SK-N-SH (cell line): ENCODE measurements around the gene IGFALS. TPM values are rescaled to one million over a fixed set of nuclear protein-coding genes. Genes with fewer than 3 reads are reported as not detected.

ENCODE experiments used
- CTCF ChIA-PET: fragments of 300-600, 350-600 bp; formaldehyde crosslinking; extraction: SDS; loops from one replicate; lab custom pipeline; 2021; lab: Yijun Ruan, JAX
- POLR2A ChIA-PET: fragments of 350-600 bp; sonication (Branson Sonifier 250); formaldehyde crosslinking; extraction: SDS; loops from one replicate; lab custom pipeline; 2020; ENCODE audit warnings: antibody characterized with exemption, inconsistent platforms; lab: Yijun Ruan, JAX
- DNase-seq: peaks from one replicate; pipeline ENCODE4 v3.0.0; 2012
- H2AFZ ChIP-seq: fragments of 200-600 bp; sonication (generic); 2 replicates; pipeline ENCODE4 v1.8.1; 2016; ENCODE audit warnings: antibody characterized with exemption, mild to moderate bottlenecking, low read depth
- H3F3A ChIP-seq: fragments of 200-600 bp; sonication (generic); replicated peaks from 2 replicates; pipeline ENCODE3; 2016; ENCODE audit warnings: antibody characterized with exemption, mild to moderate bottlenecking; ENCODE audit not compliant: insufficient read depth
- H3K27ac ChIP-seq, 2 experiments: fragments of 200-500 bp in 1 of 2; fragments of 200-600 bp in 1 of 2; sonication (Bioruptor generic) in 1 of 2; sonication (generic), shearing (Covaris generic) in 1 of 2; 2 replicates each; pipeline versions ENCODE4 v1.5.1 to v1.6.1; 2014 to 2016; ENCODE audit warnings: low read depth in 2 of 2, inconsistent platforms in 1 of 2, low read length in 1 of 2, mild to moderate bottlenecking in 1 of 2, mixed read lengths in 1 of 2
- H3K27me3 ChIP-seq: fragments of 200-600 bp; sonication (generic), shearing (Covaris generic); 2 replicates; pipeline ENCODE4 v1.6.1; 2016; ENCODE audit warnings: mixed run types; ENCODE audit not compliant: insufficient read depth
- H3K36me3 ChIP-seq, 2 experiments: fragments of 200-500 bp in 1 of 2; fragments of 200-600 bp in 1 of 2; sonication (Bioruptor generic) in 1 of 2; sonication (generic) in 1 of 2; replicated peaks in 1 of 2; 2 replicates each; pipeline versions ENCODE3 to v1.5.1; 2014 to 2016; ENCODE audit warnings: low read length in 1 of 2, mild to moderate bottlenecking in 1 of 2; ENCODE audit not compliant: insufficient read depth in 2 of 2, control insufficient read depth in 1 of 2
- H3K4me1 ChIP-seq, 2 experiments: fragments of 200-500 bp in 1 of 2; fragments of 200-600 bp in 1 of 2; sonication (Bioruptor generic) in 1 of 2; sonication (generic), shearing (Covaris generic) in 1 of 2; 2 replicates each; pipeline versions ENCODE4 v1.5.1 to v1.6.1; 2014 to 2016; ENCODE audit warnings: low read depth in 1 of 2, low read length in 1 of 2, mixed run types in 1 of 2; ENCODE audit not compliant: insufficient read depth in 2 of 2, control insufficient read depth in 1 of 2
- H3K4me2 ChIP-seq: fragments of 200-600 bp; sonication (generic), shearing (Covaris generic); 2 replicates; pipeline ENCODE4 v1.6.1; 2017; ENCODE audit warnings: mixed run types
- H3K4me3 ChIP-seq, 2 experiments: fragments of 200-500 bp in 1 of 2; fragments of 200-600 bp in 1 of 2; sonication (Bioruptor generic) in 1 of 2; sonication (generic), shearing (Covaris generic) in 1 of 2; 2 replicates each; pipeline versions ENCODE4 v1.5.1 to v1.8.1; 2014 to 2016; ENCODE audit warnings: low read depth in 2 of 2, inconsistent platforms in 1 of 2, low read length in 1 of 2, mild to moderate bottlenecking in 1 of 2, mixed read lengths in 1 of 2, moderate library complexity in 1 of 2
- H3K79me2 ChIP-seq: fragments of 200-600 bp; sonication (generic); 2 replicates; pipeline ENCODE4 v1.8.1; 2017; ENCODE audit warnings: mild to moderate bottlenecking; ENCODE audit not compliant: insufficient read depth
- H3K9ac ChIP-seq: fragments of 200-600 bp; sonication (generic); 2 replicates; pipeline ENCODE4 v1.6.1; 2017; ENCODE audit warnings: mixed run types
- H3K9me2 ChIP-seq: fragments of 200-600 bp; sonication (generic); 2 replicates; pipeline ENCODE4 v1.6.1; 2017; ENCODE audit warnings: mixed run types
- H3K9me3 ChIP-seq: fragments of 200-600 bp; sonication (generic); 2 replicates; pipeline ENCODE4 v1.6.1; 2017; ENCODE audit warnings: mixed run types, mild to moderate bottlenecking, moderate library complexity
- H4K20me1 ChIP-seq: fragments of 200-600 bp; sonication (generic); 2 replicates; pipeline ENCODE4 v1.6.1; 2017; ENCODE audit warnings: mild to moderate bottlenecking, mixed run types; ENCODE audit not compliant: insufficient read depth
- CHD2 ChIP-seq: fragments of 150-350 bp; IDR thresholded peaks from 2 replicates; pipeline ENCODE4 v1.6.1; 2018; ENCODE audit warnings: low read length; ENCODE audit not compliant: partially characterized antibody
- ELF1 ChIP-seq: IDR thresholded peaks from 2 replicates; pipeline ENCODE4 v1.4.0; 2012
- EP300 ChIP-seq, 2 experiments: IDR thresholded peaks; 2 replicates each; pipeline versions ENCODE4 v1.4.0 to v1.6.1; 2012; ENCODE audit warnings: borderline replicate concordance in 1 of 2, low read depth in 1 of 2, low read length in 1 of 2
- EZH2phosphoT487 ChIP-seq: fragments of 200-600 bp; sonication (generic); IDR thresholded peaks from 2 replicates; pipeline ENCODE4 v1.6.1; 2017; ENCODE audit warnings: low read depth, mixed run types, mild to moderate bottlenecking, antibody characterized with exemption, moderate library complexity, borderline replicate concordance
- FOXJ3 ChIP-seq: sonication (generic); formaldehyde crosslinking; IDR thresholded peaks from 2 replicates; pipeline ENCODE4 v1.5.1; 2020; ENCODE audit warnings: mild to moderate bottlenecking, missing genetic modification reagents
- GABPA ChIP-seq: IDR thresholded peaks from 2 replicates; pipeline ENCODE4 v1.4.0; 2012; ENCODE audit warnings: low read depth, mild to moderate bottlenecking
- GATA2 ChIP-seq: sonication (generic); formaldehyde crosslinking; IDR thresholded peaks from 2 replicates; pipeline ENCODE4 v1.5.0; 2020; ENCODE audit warnings: mild to moderate bottlenecking, missing genetic modification reagents
- MXI1 ChIP-seq: IDR thresholded peaks from 2 replicates; pipeline ENCODE4 v1.6.1; 2012; ENCODE audit warnings: mild to moderate bottlenecking, low read depth, low read length, improper control_type of control experiment
- NFIC ChIP-seq: IDR thresholded peaks from 2 replicates; pipeline ENCODE4 v1.4.0; 2012; ENCODE audit warnings: borderline replicate concordance
- NRF1 ChIP-seq: IDR thresholded peaks from 2 replicates; pipeline ENCODE4 v1.6.1; 2012; ENCODE audit warnings: low read depth, mild to moderate bottlenecking, low read length
- RAD21 ChIP-seq: IDR thresholded peaks from 2 replicates; pipeline ENCODE4 v1.6.1; 2012; ENCODE audit warnings: mild to moderate bottlenecking, low read length
- SIN3A ChIP-seq: IDR thresholded peaks from 2 replicates; pipeline ENCODE4 v1.6.1; 2012; ENCODE audit warnings: low read depth, mild to moderate bottlenecking, low read length, moderate library complexity, borderline replicate concordance
- TEAD4 ChIP-seq: IDR thresholded peaks from 2 replicates; pipeline ENCODE4 v1.4.0; 2012; ENCODE audit warnings: mild to moderate bottlenecking, borderline replicate concordance; ENCODE audit not compliant: insufficient read depth
- USF1 ChIP-seq: IDR thresholded peaks from 2 replicates; pipeline ENCODE4 v1.4.0; 2012; ENCODE audit warnings: low read depth, borderline replicate concordance
- USF2 ChIP-seq: fragments of 150-350 bp; IDR thresholded peaks from 2 replicates; pipeline ENCODE4 v1.6.1; 2017; ENCODE audit warnings: antibody characterized with exemption, low read length, low read depth, borderline replicate concordance
- WGBS: methylation state at CpG from one replicate; pipeline ENCODE4 v1.1.6; 2017; ENCODE audit warnings: low lambda C conversion rate; 5-methylcytosine and 5-hydroxymethylcytosine counted together
- polyA plus RNA-seq, 3 experiments: library from polyadenylated mRNA; depleted of rRNA; stranded (reverse); fragments of >200 nt; gene quantifications; 2 replicates each; pipeline ENCODE4 v1.2.3, GENCODE V29; 2012
- TF ChIP-seq, protein P1 (sequence below): IDR thresholded peaks from 2 replicates; pipeline ENCODE4 v1.6.1; 2012; ENCODE audit warnings: mild to moderate bottlenecking, low read depth, low read length, moderate library complexity
- TF ChIP-seq, protein P2 (sequence below): fragments of 150-350 bp; IDR thresholded peaks from 2 replicates; pipeline ENCODE4 v1.6.1; 2016; ENCODE audit warnings: mild to moderate bottlenecking, low read depth, low read length

Gene IGFALS
- polyA plus RNA-seq, 1 of the 3 experiments (the other 2 are of a cell fraction) = 0.02 TPM

DNA sequence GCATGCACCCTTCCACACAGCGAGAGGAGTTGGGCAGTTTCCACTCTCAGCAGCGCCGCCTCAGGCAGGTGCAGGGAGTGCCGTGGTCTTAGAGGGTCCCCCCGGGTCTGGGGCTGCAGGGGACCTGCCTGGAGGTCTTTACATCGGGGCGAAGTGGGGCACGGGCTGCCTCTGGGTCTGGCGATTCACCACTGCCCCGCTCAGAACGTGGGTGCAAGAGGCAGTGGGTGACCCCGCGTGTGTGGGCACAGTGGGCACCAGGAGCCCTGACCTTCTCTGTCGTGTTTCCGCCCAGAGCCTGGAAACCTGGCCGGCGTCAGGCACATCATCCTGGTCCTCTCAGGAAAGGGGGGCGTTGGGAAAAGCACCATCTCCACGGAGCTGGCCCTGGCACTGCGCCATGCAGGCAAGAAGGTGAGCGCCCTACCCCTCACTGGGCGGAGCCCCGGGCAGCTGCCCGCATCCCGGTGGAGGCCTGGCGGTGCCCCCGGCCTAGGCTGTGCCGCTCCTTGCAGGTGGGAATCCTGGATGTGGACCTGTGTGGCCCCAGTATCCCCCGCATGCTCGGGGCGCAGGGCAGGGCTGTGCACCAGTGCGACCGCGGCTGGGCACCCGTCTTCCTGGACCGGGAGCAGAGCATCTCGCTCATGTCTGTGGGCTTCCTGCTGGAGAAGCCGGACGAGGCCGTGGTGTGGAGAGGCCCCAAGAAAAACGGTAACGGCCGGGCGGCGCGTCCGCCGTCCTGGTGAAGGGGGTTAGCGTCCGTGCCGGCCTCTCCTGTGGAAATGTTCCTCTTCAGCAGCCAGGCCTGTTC lies 7.1 kb downstream of the IGFALS start:
- CTCF ChIA-PET = no interaction called here
- peaks cover 3% of the 10 kb centered on the region for H3F3A ChIP-seq
- H3K4me3 ChIP-seq = no peak overlapping the region
- peaks cover 0 to 3% of the 10 kb centered on the region in 2 experiments; a peak in 1 of 4 replicates for H3K4me1 ChIP-seq
- H3K9ac ChIP-seq = no peak overlapping the region
- no peak for DNase-seq
- peaks cover 45% of the 10 kb centered on the region for H3K79me2 ChIP-seq
- H3K9me3 ChIP-seq = no peaks in the 10 kb centered on the region
- WGBS = 95% methylated on average over 13 of the region's 51 CpGs
- peaks cover 6% of the 10 kb centered on the region; the same call in 1 of the 2 replicates for H4K20me1 ChIP-seq
- H2AFZ ChIP-seq = no peak overlapping the region
- no peak overlapping the region for H3K27ac ChIP-seq
- H3K9me2 ChIP-seq = no peaks in the 10 kb centered on the region
- H3K27me3 ChIP-seq = no peaks in the 10 kb centered on the region
- no peak overlapping the region for H3K4me2 ChIP-seq
- TF ChIP-seq EZH2phosphoT487 (no peak), NRF1 (no peak), SIN3A (no peak), USF1 (no peak), MXI1 (no peak), NFIC (no peak)
- TF ChIP-seq, protein P1, sequence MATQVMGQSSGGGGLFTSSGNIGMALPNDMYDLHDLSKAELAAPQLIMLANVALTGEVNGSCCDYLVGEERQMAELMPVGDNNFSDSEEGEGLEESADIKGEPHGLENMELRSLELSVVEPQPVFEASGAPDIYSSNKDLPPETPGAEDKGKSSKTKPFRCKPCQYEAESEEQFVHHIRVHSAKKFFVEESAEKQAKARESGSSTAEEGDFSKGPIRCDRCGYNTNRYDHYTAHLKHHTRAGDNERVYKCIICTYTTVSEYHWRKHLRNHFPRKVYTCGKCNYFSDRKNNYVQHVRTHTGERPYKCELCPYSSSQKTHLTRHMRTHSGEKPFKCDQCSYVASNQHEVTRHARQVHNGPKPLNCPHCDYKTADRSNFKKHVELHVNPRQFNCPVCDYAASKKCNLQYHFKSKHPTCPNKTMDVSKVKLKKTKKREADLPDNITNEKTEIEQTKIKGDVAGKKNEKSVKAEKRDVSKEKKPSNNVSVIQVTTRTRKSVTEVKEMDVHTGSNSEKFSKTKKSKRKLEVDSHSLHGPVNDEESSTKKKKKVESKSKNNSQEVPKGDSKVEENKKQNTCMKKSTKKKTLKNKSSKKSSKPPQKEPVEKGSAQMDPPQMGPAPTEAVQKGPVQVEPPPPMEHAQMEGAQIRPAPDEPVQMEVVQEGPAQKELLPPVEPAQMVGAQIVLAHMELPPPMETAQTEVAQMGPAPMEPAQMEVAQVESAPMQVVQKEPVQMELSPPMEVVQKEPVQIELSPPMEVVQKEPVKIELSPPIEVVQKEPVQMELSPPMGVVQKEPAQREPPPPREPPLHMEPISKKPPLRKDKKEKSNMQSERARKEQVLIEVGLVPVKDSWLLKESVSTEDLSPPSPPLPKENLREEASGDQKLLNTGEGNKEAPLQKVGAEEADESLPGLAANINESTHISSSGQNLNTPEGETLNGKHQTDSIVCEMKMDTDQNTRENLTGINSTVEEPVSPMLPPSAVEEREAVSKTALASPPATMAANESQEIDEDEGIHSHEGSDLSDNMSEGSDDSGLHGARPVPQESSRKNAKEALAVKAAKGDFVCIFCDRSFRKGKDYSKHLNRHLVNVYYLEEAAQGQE = no peak
- TF ChIP-seq, protein P2, sequence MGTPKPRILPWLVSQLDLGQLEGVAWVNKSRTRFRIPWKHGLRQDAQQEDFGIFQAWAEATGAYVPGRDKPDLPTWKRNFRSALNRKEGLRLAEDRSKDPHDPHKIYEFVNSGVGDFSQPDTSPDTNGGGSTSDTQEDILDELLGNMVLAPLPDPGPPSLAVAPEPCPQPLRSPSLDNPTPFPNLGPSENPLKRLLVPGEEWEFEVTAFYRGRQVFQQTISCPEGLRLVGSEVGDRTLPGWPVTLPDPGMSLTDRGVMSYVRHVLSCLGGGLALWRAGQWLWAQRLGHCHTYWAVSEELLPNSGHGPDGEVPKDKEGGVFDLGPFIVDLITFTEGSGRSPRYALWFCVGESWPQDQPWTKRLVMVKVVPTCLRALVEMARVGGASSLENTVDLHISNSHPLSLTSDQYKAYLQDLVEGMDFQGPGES = no peak
- POLR2A ChIA-PET = no interaction called here
- H3K36me3 ChIP-seq = peaks cover 0 to 41% of the 10 kb centered on the region in 2 experiments

GRCh38 chr16:1785846-1786170 lies 7.7 kb downstream of the IGFALS start:
- H3K27me3 ChIP-seq = no peaks in the 10 kb centered on the region
- H3F3A ChIP-seq = peaks cover 8% of the 10 kb centered on the region
- peaks cover 0 to 41% of the 10 kb centered on the region in 2 experiments for H3K36me3 ChIP-seq
- no peak overlapping the region for H3K9ac ChIP-seq
- peaks cover 52% of the 10 kb centered on the region for H3K79me2 ChIP-seq
- TF ChIP-seq CHD2 (no peak), RAD21 (no peak), GABPA (no peak), FOXJ3 (CRISPR knock-in tag) (no peak), GATA2 (CRISPR knock-in tag) (no peak), ELF1 (no peak), USF2 (no peak), TEAD4 (no peak), NRF1 (no peak), EP300 (IDR thresholded peaks at IDR 0.05; ENCODE audit: borderline replicate concordance in 1 of 2, low read depth in 1 of 2, low read length in 1 of 2) (no peak)
- H3K4me3 ChIP-seq = no peak overlapping the region
- no peaks in the 10 kb centered on the region for H3K9me2 ChIP-seq
- no peak overlapping the region for H3K27ac ChIP-seq
- WGBS = 95% methylated on average over 11 of the region's 14 CpGs
- CTCF ChIA-PET = no interaction called here
- no peak overlapping the region for H2AFZ ChIP-seq
- H3K4me2 ChIP-seq = no peak overlapping the region
- peaks cover 0 to 8% of the 10 kb centered on the region in 2 experiments; a peak in 1 of 4 replicates for H3K4me1 ChIP-seq
- H4K20me1 ChIP-seq = peaks cover 11% of the 10 kb centered on the region; the same call in 1 of the 2 replicates
- H3K9me3 ChIP-seq = no peaks in the 10 kb centered on the region
- DNase-seq = no peak
- POLR2A ChIA-PET = no interaction called here
